Neutrophil (primary cell): ENCODE data around the gene TECPR1.

Experiments
- H3K27ac ChIP-seq: fragments of 200-600 bp; sonication (generic); 2 replicates; pipeline ENCODE4 v1.5.1; 2016; ENCODE audit warnings: mild to moderate bottlenecking, moderate library complexity
- H3K27me3 ChIP-seq: fragments of 200-600 bp; sonication (generic); 2 replicates; pipeline ENCODE4 v1.6.0; 2016; ENCODE audit warnings: mild to moderate bottlenecking
- H3K36me3 ChIP-seq: fragments of 200-600 bp; sonication (generic); 2 replicates; pipeline ENCODE4 v1.5.1; 2017
- H3K4me1 ChIP-seq, 2 experiments: fragments of 200-600 bp in 1 of 2; sonication (generic) in 1 of 2; 1 replicate in 1 of 2; 2 replicates in 1 of 2; pipeline versions ENCODE4 v1.5.1 to v1.6.1; 2013 to 2016; ENCODE audit warnings: low read depth in 1 of 2, low read length in 1 of 2, mild to moderate bottlenecking in 1 of 2, moderate library complexity in 1 of 2; ENCODE audit not compliant: control insufficient read depth in 1 of 2, insufficient read depth in 1 of 2
- H3K4me3 ChIP-seq, 2 experiments: fragments of 200-600 bp in 1 of 2; sonication (generic) in 1 of 2; 1 replicate in 1 of 2; 2 replicates in 1 of 2; pipeline ENCODE4 v1.5.1; 2013 to 2016; ENCODE audit warnings: low read depth in 1 of 2, low read length in 1 of 2, mild to moderate bottlenecking in 1 of 2, moderate library complexity in 1 of 2
- H3K9me3 ChIP-seq: fragments of 200-600 bp; sonication (generic); 2 replicates; pipeline ENCODE4 v1.5.1; 2016
- CTCF ChIP-seq: fragments of 200-600 bp; sonication (generic); IDR thresholded peaks from 2 replicates; pipeline ENCODE4 v1.5.1; 2016; ENCODE audit warnings: antibody characterized with exemption

Gene TECPR1

GRCh38 chr7:98202367-98203195 is 49.5 kb downstream of the TECPR1 start:
- peaks cover 56% of the 10 kb centered on the region for H3K36me3 ChIP-seq
- H3K9me3 ChIP-seq: no peaks in the 10 kb centered on the region
- no peak overlapping the region for H3K4me3 ChIP-seq
- H3K27ac ChIP-seq: peak overlapping the region; percentile 24
- no peaks in the 10 kb centered on the region for H3K27me3 ChIP-seq
- H3K4me1 ChIP-seq: peaks cover 10% of the 10 kb centered on the region in 2 experiments
- TF ChIP-seq CTCF: no peak

GRCh38 chr7:98200364-98200763 is 51.7 kb downstream of the TECPR1 start:
- Histone ChIP-seq H3K36me3 (peaks cover 55% of the 10 kb centered on the region), H3K4me1 (peaks cover 10% of the 10 kb centered on the region in 2 experiments), H3K4me3 (no peak overlapping the region), H3K9me3 (no peaks in the 10 kb centered on the region), H3K27ac (no peak overlapping the region), H3K27me3 (no peaks in the 10 kb centered on the region)
- no peak for TF ChIP-seq CTCF

GRCh38 chr7:98199131-98199530 is 52.9 kb downstream of the TECPR1 start:
- Histone ChIP-seq H3K27ac (no peak overlapping the region), H3K27me3 (no peaks in the 10 kb centered on the region), H3K36me3 (peaks cover 55% of the 10 kb centered on the region), H3K9me3 (no peaks in the 10 kb centered on the region), H3K4me3 (no peak overlapping the region), H3K4me1 (peaks cover 10% of the 10 kb centered on the region in 2 experiments)
- TF ChIP-seq CTCF: no peak

GRCh38 chr7:98196706-98197605 is 55.1 kb downstream of the TECPR1 start:
- Histone ChIP-seq H3K27me3 (no peaks in the 10 kb centered on the region), H3K9me3 (no peaks in the 10 kb centered on the region), H3K4me3 (no peak overlapping the region), H3K4me1 (no peaks in the 10 kb centered on the region), H3K36me3 (peaks cover 62% of the 10 kb centered on the region), H3K27ac (peak overlapping the region; percentile 8)
- no peak for TF ChIP-seq CTCF

GRCh38 chr7:98194672-98195457 is 57.2 kb downstream of the TECPR1 start:
- no peaks in the 10 kb centered on the region for H3K27me3 ChIP-seq
- TF ChIP-seq CTCF: no peak
- peaks cover 78% of the 10 kb centered on the region for H3K36me3 ChIP-seq

More at GRCh38 chr7:98194672-98195457, 57.2 kb downstream of the TECPR1 start:
- H3K9me3 ChIP-seq: no peaks in the 10 kb centered on the region
- no peak overlapping the region for H3K4me3 ChIP-seq
- peaks cover 0 to 2% of the 10 kb centered on the region in 2 experiments for H3K4me1 ChIP-seq
- H3K27ac ChIP-seq: no peak overlapping the region
